GM23338 (cell line): ENCODE measurements around the gene ADPRHL1. TPM values are rescaled to one million over a fixed set of nuclear protein-coding genes. Genes with fewer than 3 reads are reported as not detected.

Experiments used
- ATAC-seq: fragments of 200-7000 bp; cut with Tn5 transposase; 3 replicates; pipeline ENCODE4 v1.9.1; 2020
- DNase-seq: peaks from one replicate; pipeline ENCODE4 v3.0.0-alpha.2; 2015; ENCODE audit warnings: low spot score
- H2AFZ ChIP-seq: fragments of 200-600 bp; sonication (generic); 2 replicates; pipeline ENCODE4 v1.8.0; 2016; ENCODE audit warnings: antibody characterized with exemption, mild to moderate bottlenecking, moderate library complexity
- H3F3A ChIP-seq: fragments of 200-600 bp; sonication (generic); replicated peaks from 2 replicates; pipeline ENCODE4 v1.8.0; 2017; ENCODE audit warnings: antibody characterized with exemption, mixed run types, low read depth
- H3K27ac ChIP-seq: fragments of 200-600 bp; sonication (generic); 2 replicates; pipeline ENCODE4 v1.6.1; 2016; ENCODE audit warnings: low read depth
- H3K27me3 ChIP-seq: fragments of 200-600 bp; sonication (generic); 2 replicates; pipeline ENCODE4 v1.8.0; 2016; ENCODE audit warnings: mild to moderate bottlenecking, mixed run types, moderate library complexity; ENCODE audit not compliant: insufficient read depth
- H3K36me3 ChIP-seq: fragments of 200-600 bp; sonication (generic); 2 replicates; pipeline ENCODE4 v1.8.0; 2016; ENCODE audit warnings: mild to moderate bottlenecking; ENCODE audit not compliant: insufficient read depth
- H3K4me1 ChIP-seq: fragments of 200-600 bp; sonication (generic); 2 replicates; pipeline ENCODE4 v1.8.0; 2016; ENCODE audit warnings: mild to moderate bottlenecking, moderate library complexity; ENCODE audit not compliant: insufficient read depth
- H3K4me2 ChIP-seq: fragments of 200-600 bp; sonication (generic); 2 replicates; pipeline ENCODE4 v1.7.1; 2017; ENCODE audit warnings: mixed run types
- H3K4me3 ChIP-seq: fragments of 200-600 bp; sonication (generic); 2 replicates; pipeline ENCODE4 v1.6.1; 2016; ENCODE audit warnings: mixed run types
- H3K79me2 ChIP-seq: fragments of 200-600 bp; sonication (generic); replicated peaks from 2 replicates; pipeline ENCODE4 v1.8.0; 2017; ENCODE audit warnings: mild to moderate bottlenecking; ENCODE audit not compliant: insufficient read depth
- H3K9me2 ChIP-seq: fragments of 200-600 bp; sonication (generic); 2 replicates; pipeline ENCODE4 v1.8.0; 2017; ENCODE audit not compliant: insufficient read depth
- H4K20me1 ChIP-seq: fragments of 200-600 bp; sonication (generic); replicated peaks from 2 replicates; pipeline ENCODE4 v1.8.0; 2017; ENCODE audit warnings: mild to moderate bottlenecking; ENCODE audit not compliant: insufficient read depth
- H3K27ac Mint-ChIP-seq: 2 replicates; pipeline ENCODE4 v1.8.0; 2020; ENCODE audit warnings: inconsistent platforms, mild to moderate bottlenecking, moderate library complexity, mixed read lengths
- H3K27me3 Mint-ChIP-seq: 3 replicates; pipeline ENCODE4 v1.8.0; 2022; ENCODE audit warnings: low read depth, mild to moderate bottlenecking, moderate library complexity, mixed read lengths, inconsistent platforms; ENCODE audit not compliant: insufficient read depth, poor library complexity
- H3K36me3 Mint-ChIP-seq: 3 replicates; pipeline ENCODE4 v1.8.0; 2021; ENCODE audit warnings: low read depth, mild to moderate bottlenecking, inconsistent platforms, moderate library complexity, mixed read lengths
- H3K4me1 Mint-ChIP-seq: 3 replicates; pipeline ENCODE4 v1.8.0; 2020; ENCODE audit warnings: mild to moderate bottlenecking, inconsistent platforms, mixed read lengths
- H3K4me3 Mint-ChIP-seq: 3 replicates; pipeline ENCODE4 v1.8.0; 2021; ENCODE audit warnings: moderate library complexity, mild to moderate bottlenecking, inconsistent platforms, mixed read lengths
- H3K9me3 Mint-ChIP-seq: 3 replicates; pipeline ENCODE4 v1.8.0; 2020; ENCODE audit warnings: moderate library complexity, mild to moderate bottlenecking, inconsistent platforms, mixed read lengths
- CREB1 ChIP-seq: fragments of 250-450 bp; sonication (Bioruptor Pico); IDR thresholded peaks from 2 replicates; pipeline ENCODE4 v1.5.0; 2020; ENCODE audit warnings: low read depth, mild to moderate bottlenecking, moderate library complexity
- CTCF ChIP-seq, 2 experiments: fragments of 200-600 bp in 1 of 2; sonication (generic) in 1 of 2; conservative IDR thresholded peaks; 2 replicates each; pipeline versions ENCODE4 v1.5.1 to v1.6.1; 2016 to 2017; ENCODE audit warnings: antibody characterized with exemption in 2 of 2, low read depth in 2 of 2, mild to moderate bottlenecking in 2 of 2, moderate library complexity in 1 of 2
- ETS1 ChIP-seq: IDR thresholded peaks from 2 replicates; pipeline ENCODE4 v1.6.1; 2016; ENCODE audit warnings: antibody characterized with exemption
- EZH2 ChIP-seq: fragments of 200-600 bp; sonication (generic); IDR thresholded peaks from one replicate; pipeline ENCODE4 v1.8.0; 2017; ENCODE audit warnings: antibody characterized with exemption, mild to moderate bottlenecking, low read depth; ENCODE audit not compliant: unreplicated experiment
- EZH2phosphoT487 ChIP-seq: fragments of 200-600 bp; sonication (generic); IDR thresholded peaks from one replicate; pipeline ENCODE4 v1.8.1; 2018; ENCODE audit warnings: antibody characterized with exemption; ENCODE audit not compliant: unreplicated experiment
- JUNB ChIP-seq: IDR thresholded peaks from one replicate; pipeline ENCODE4 v1.6.1; 2016; ENCODE audit warnings: antibody characterized with exemption; ENCODE audit not compliant: unreplicated experiment
- NANOG ChIP-seq: IDR thresholded peaks from 2 replicates; pipeline ENCODE4 v1.6.1; 2016; ENCODE audit warnings: antibody characterized with exemption, borderline replicate concordance
- POLR2AphosphoS5 ChIP-seq: IDR thresholded peaks from 2 replicates; pipeline ENCODE4 v1.6.1; 2016; ENCODE audit warnings: antibody characterized with exemption, low read depth
- REST ChIP-seq: IDR thresholded peaks from one replicate; pipeline ENCODE4 v1.6.1; 2018; ENCODE audit warnings: antibody characterized with exemption; ENCODE audit not compliant: unreplicated experiment
- STAT1 ChIP-seq: IDR thresholded peaks from one replicate; pipeline ENCODE4 v1.6.1; 2016; ENCODE audit warnings: antibody characterized with exemption; ENCODE audit not compliant: unreplicated experiment
- ZNF114 ChIP-seq: fragments of 250-450 bp; sonication (Bioruptor Pico); IDR thresholded peaks from 2 replicates; pipeline ENCODE4 v1.5.0; 2020; ENCODE audit warnings: mild to moderate bottlenecking, moderate library complexity
- ZNF331 ChIP-seq: fragments of 250-450 bp; sonication (Bioruptor Pico); IDR thresholded peaks from 2 replicates; pipeline ENCODE4 v1.5.0; 2020; ENCODE audit warnings: low read depth, mild to moderate bottlenecking, moderate library complexity
- ZNF462 ChIP-seq: fragments of 250-450 bp; sonication (Bioruptor Pico); IDR thresholded peaks from 2 replicates; pipeline ENCODE4 v1.5.0; 2020; ENCODE audit warnings: mild to moderate bottlenecking, moderate library complexity
- polyA plus RNA-seq: library from polyadenylated mRNA; unstranded; fragments of >200 nt; fragmentation: Nextera tagmentation; extraction: Ambion mirVana; gene quantifications from 2 replicates; pipeline ENCODE4 v1.2.1, GENCODE V29; 2016
- total RNA-seq: library from RNA; depleted of rRNA; stranded (reverse); fragments of >200 nt; shearing (Covaris generic); gene quantifications from 2 replicates; pipeline ENCODE4 v1.2.3, GENCODE V29; 2014

The ADPRHL1 gene
- total and polyA plus RNA-seq, 2 experiments from 2014 or later = 0.80 to 1.0 TPM

- no peak for DNase-seq
- no peak overlapping the region for H3K4me3 Mint-ChIP-seq
- Histone ChIP-seq H3K9me2 (no peaks in the 10 kb centered on the region), H3K4me1 (no peaks in the 10 kb centered on the region), H3K4me2 (no peak overlapping the region), H3K27me3 (no peaks in the 10 kb centered on the region), H3K36me3 (no peaks in the 10 kb centered on the region), H3K4me3 (no peak overlapping the region), H4K20me1 (no peaks in the 10 kb centered on the region), H2AFZ (no peak overlapping the region), H3K79me2 (no peaks in the 10 kb centered on the region), H3K27ac (no peak overlapping the region), H3F3A (no peaks in the 10 kb centered on the region)
- H3K36me3 Mint-ChIP-seq = no peaks in the 10 kb centered on the region
- TF ChIP-seq ZNF462 (CRISPR knock-in tag) (no peak), JUNB (no peak), REST (no peak), ETS1 (no peak), NANOG (no peak), ZNF114 (CRISPR knock-in tag) (no peak), CREB1 (CRISPR knock-in tag) (no peak), STAT1 (no peak), CTCF (conservative IDR thresholded peaks at IDR 0.05; ENCODE audit: low read depth in 2 of 2) (no peak), EZH2phosphoT487 (no peak), EZH2 (no peak), ZNF331 (no peak), POLR2AphosphoS5 (no peak)
- peaks cover 2% of the 10 kb centered on the region for H3K27me3 Mint-ChIP-seq
- no peaks in the 10 kb centered on the region for H3K9me3 Mint-ChIP-seq
- H3K4me1 Mint-ChIP-seq = no peaks in the 10 kb centered on the region
- no peak overlapping the region for H3K27ac Mint-ChIP-seq
- ATAC-seq = no peak
Observed at GRCh38 chr13:113433391-113433916, 19.8 kb downstream of the ADPRHL1 start.
